Measurements from ENCODE around the gene SERPINA12.

The SERPINA12 gene

GRCh38 chr14:94523265-94523664, 14.0 kb upstream of the SERPINA12 start:
- POLR2A ChIA-PET (ENCODE audit: low non-redundant PET): no interaction called here
- no peak for DNase-seq (ENCODE audit: low spot score)
- no peak for TF ChIP-seq CTCF (conservative IDR thresholded peaks at IDR 0.05; ENCODE audit: low read depth)
- no peak overlapping the region for H3K27ac ChIP-seq
- CTCF ChIA-PET: no interaction called here

GRCh38 chr14:94522115-94522724, 13.0 kb upstream of the SERPINA12 start:
- POLR2A ChIA-PET (ENCODE audit: low non-redundant PET): no interaction called here

GRCh38 chr14:94521375-94522114, 12.3 kb upstream of the SERPINA12 start:
- POLR2A ChIA-PET (ENCODE audit: low non-redundant PET): no interaction called here
- TF ChIP-seq CTCF (conservative IDR thresholded peaks at IDR 0.05; ENCODE audit: low read depth): no peak
- no peak for DNase-seq (ENCODE audit: low spot score)
- CTCF ChIA-PET: no interaction called here
- no peak overlapping the region for H3K27ac ChIP-seq

More at GRCh38 chr14:94522115-94522724, 13.0 kb upstream of the SERPINA12 start:
- H3K27ac ChIP-seq: no peak overlapping the region
- CTCF ChIA-PET: no interaction called here
- no peak for DNase-seq (ENCODE audit: low spot score)
- TF ChIP-seq CTCF (conservative IDR thresholded peaks at IDR 0.05; ENCODE audit: low read depth): no peak

- ChIA-PET CTCF (no interaction called here), POLR2A (ENCODE audit: low non-redundant PET) (no interaction called here)
- no peak for TF ChIP-seq CTCF (conservative IDR thresholded peaks at IDR 0.05; ENCODE audit: low read depth)
- DNase-seq (ENCODE audit: low spot score): no peak
- H3K27ac ChIP-seq: no peak overlapping the region
Measured at GRCh38 chr14:94517641-94518257, 8.5 kb upstream of the SERPINA12 start.

- no peak overlapping the region for H3K27ac ChIP-seq
- ChIA-PET CTCF (no interaction called here), POLR2A (ENCODE audit: low non-redundant PET) (no interaction called here)
Measured at GRCh38 chr14:94517248-94517640, 8.0 kb upstream of the SERPINA12 start.

GRCh38 chr14:94515856-94516255, 6.6 kb upstream of the SERPINA12 start:
- ChIA-PET POLR2A (ENCODE audit: low non-redundant PET) (no interaction called here), CTCF (no interaction called here)
- DNase-seq (ENCODE audit: low spot score): no peak
- no peak for TF ChIP-seq CTCF (conservative IDR thresholded peaks at IDR 0.05; ENCODE audit: low read depth)
- no peak overlapping the region for H3K27ac ChIP-seq

More at GRCh38 chr14:94517248-94517640, 8.0 kb upstream of the SERPINA12 start:
- DNase-seq (ENCODE audit: low spot score): no peak
- no peak for TF ChIP-seq CTCF (conservative IDR thresholded peaks at IDR 0.05; ENCODE audit: low read depth)
